H9 (cell line): ENCODE data around the gene TMEM59L. TPM values are rescaled to one million over a fixed set of nuclear protein-coding genes. Genes with fewer than 3 reads are reported as not detected.
A peak's percentile ranks its signal among the peaks of the same experiment; 100 is the strongest.

Experiments used
- DNase-seq: peaks from one replicate; pipeline ENCODE4 v3.0.0-alpha.2; 2017
- H2AFZ ChIP-seq: one replicate; pipeline ENCODE4 v1.6.1; 2013; ENCODE audit warnings: mild to moderate bottlenecking, low read length, control low read depth, moderate library complexity
- H2AK5ac ChIP-seq: 2 replicates; pipeline ENCODE4 v1.6.1; 2013; ENCODE audit warnings: low read length, control low read depth, mixed read lengths; ENCODE audit not compliant: insufficient read length
- H2BK120ac ChIP-seq: one replicate; pipeline ENCODE4 v1.6.1; 2013; ENCODE audit warnings: low read depth, mild to moderate bottlenecking, low read length, control low read depth, inconsistent platforms; ENCODE audit not compliant: poor library complexity, severe bottlenecking
- H2BK12ac ChIP-seq: 2 replicates; pipeline ENCODE4 v1.6.1; 2013; ENCODE audit warnings: low read length, control low read depth, mixed read lengths, low read depth; ENCODE audit not compliant: insufficient read length
- H2BK15ac ChIP-seq: 2 replicates; pipeline ENCODE4 v1.6.1; 2013; ENCODE audit warnings: low read depth, low read length, control low read depth
- H2BK20ac ChIP-seq: one replicate; pipeline ENCODE4 v1.6.1; 2013; ENCODE audit warnings: low read depth, mild to moderate bottlenecking, low read length, control low read depth, inconsistent platforms; ENCODE audit not compliant: poor library complexity, severe bottlenecking
- H2BK5ac ChIP-seq: 2 replicates; pipeline ENCODE4 v1.6.1; 2013; ENCODE audit warnings: low read length, control low read depth, mixed read lengths; ENCODE audit not compliant: insufficient read length
- H3K14ac ChIP-seq: 2 replicates; pipeline ENCODE4 v1.6.1; 2013; ENCODE audit warnings: low read length, control low read depth; ENCODE audit not compliant: insufficient read depth
- H3K18ac ChIP-seq: 2 replicates; pipeline ENCODE4 v1.6.1; 2013; ENCODE audit warnings: low read depth, mild to moderate bottlenecking, mixed read lengths, low read length, control low read depth; ENCODE audit not compliant: insufficient read length
- H3K23ac ChIP-seq: 2 replicates; pipeline ENCODE4 v1.6.1; 2013; ENCODE audit warnings: low read length, control low read depth, mixed read lengths, low read depth; ENCODE audit not compliant: insufficient read length
- H3K23me2 ChIP-seq: 2 replicates; pipeline ENCODE4 v1.6.1; 2013; ENCODE audit warnings: low read depth, mild to moderate bottlenecking, mixed read lengths, low read length, control low read depth; ENCODE audit not compliant: insufficient read length, poor library complexity, severe bottlenecking
- H3K27ac ChIP-seq: 2 replicates; pipeline ENCODE4 v1.5.1; 2013; ENCODE audit warnings: low read length, control low read depth, mixed read lengths, low read depth; ENCODE audit not compliant: insufficient read length
- H3K27me3 ChIP-seq: 2 replicates; pipeline ENCODE4 v1.6.1; 2013; ENCODE audit warnings: low read length, control low read depth, inconsistent platforms; ENCODE audit not compliant: insufficient read depth
- H3K4ac ChIP-seq: 2 replicates; pipeline ENCODE4 v1.6.1; 2013; ENCODE audit warnings: low read depth, mild to moderate bottlenecking, control low read depth, inconsistent platforms, low read length, moderate library complexity
- H3K4me1 ChIP-seq: 2 replicates; pipeline ENCODE4 v1.6.1; 2013; ENCODE audit warnings: low read length, control low read depth, inconsistent platforms; ENCODE audit not compliant: insufficient read depth
- H3K4me2 ChIP-seq: 2 replicates; pipeline ENCODE4 v1.6.1; 2013; ENCODE audit warnings: low read length, control low read depth, mixed read lengths; ENCODE audit not compliant: insufficient read length, insufficient read depth
- H3K56ac ChIP-seq: 2 replicates; pipeline ENCODE4 v1.6.1; 2013; ENCODE audit warnings: low read depth, mild to moderate bottlenecking, mixed read lengths, low read length, control low read depth; ENCODE audit not compliant: insufficient read length
- H3K79me1 ChIP-seq: 2 replicates; pipeline ENCODE4 v1.6.1; 2013; ENCODE audit warnings: low read depth, mild to moderate bottlenecking, moderate library complexity, low read length, control low read depth, inconsistent platforms; ENCODE audit not compliant: insufficient read depth, poor library complexity, severe bottlenecking
- H3K79me2 ChIP-seq: 2 replicates; pipeline ENCODE4 v1.6.1; 2013; ENCODE audit warnings: low read length, control low read depth, inconsistent platforms; ENCODE audit not compliant: insufficient read depth
- H3K9ac ChIP-seq: 2 replicates; pipeline ENCODE4 v1.6.1; 2013; ENCODE audit warnings: low read length, control low read depth, mixed read lengths; ENCODE audit not compliant: insufficient read length; ENCODE audit errors: extremely low read depth
- H3K9me3 ChIP-seq: one replicate; pipeline ENCODE4 v1.6.1; 2013; ENCODE audit warnings: low read depth, low read length, inconsistent platforms; ENCODE audit not compliant: control insufficient read depth
- H3T11ph ChIP-seq: one replicate; pipeline ENCODE4 v1.6.1; 2013; ENCODE audit warnings: mild to moderate bottlenecking, low read length, control low read depth, inconsistent platforms
- H4K20me1 ChIP-seq: one replicate; pipeline ENCODE4 v1.6.1; 2013; ENCODE audit not compliant: control insufficient read depth, insufficient read length, insufficient read depth
- H4K5ac ChIP-seq: 2 replicates; pipeline ENCODE4 v1.6.1; 2013; ENCODE audit warnings: low read depth, mild to moderate bottlenecking, mixed read lengths, low read length, control low read depth; ENCODE audit not compliant: insufficient read length
- H4K8ac ChIP-seq: replicated peaks from 2 replicates; pipeline ENCODE4 v1.6.1; 2013; ENCODE audit warnings: low read length, control low read depth, mixed read lengths, low read depth; ENCODE audit not compliant: insufficient read length
- H4K91ac ChIP-seq: 2 replicates; pipeline ENCODE4 v1.6.1; 2013; ENCODE audit warnings: low read depth, mild to moderate bottlenecking, moderate library complexity, mixed read lengths, low read length, control low read depth; ENCODE audit not compliant: insufficient read length
- H3K27ac Mint-ChIP-seq, 3 experiments: 2 replicates in 2 of 3; 3 replicates in 1 of 3; pipeline ENCODE4 v1.8.0; 2020 to 2021; ENCODE audit warnings: mixed read lengths in 3 of 3, mild to moderate bottlenecking in 1 of 3, moderate library complexity in 1 of 3
- H3K27me3 Mint-ChIP-seq: 2 replicates; pipeline ENCODE4 v1.8.0; 2021; ENCODE audit warnings: low read depth, mild to moderate bottlenecking, moderate library complexity, mixed read lengths
- H3K36me3 Mint-ChIP-seq, 3 experiments: 2 replicates in 2 of 3; 3 replicates in 1 of 3; pipeline ENCODE4 v1.8.0; 2020 to 2021; ENCODE audit warnings: low read depth in 3 of 3, mixed read lengths in 3 of 3; ENCODE audit not compliant: insufficient read depth in 1 of 3
- H3K4me1 Mint-ChIP-seq, 2 experiments: 2 replicates each; pipeline ENCODE4 v1.8.0; 2020; ENCODE audit warnings: mixed read lengths in 2 of 2
- H3K4me3 Mint-ChIP-seq, 2 experiments: 2 replicates in 1 of 2; 3 replicates in 1 of 2; pipeline ENCODE4 v1.8.0; 2020 to 2021; ENCODE audit warnings: mild to moderate bottlenecking in 2 of 2, mixed read lengths in 2 of 2, moderate library complexity in 1 of 2
- H3K9me3 Mint-ChIP-seq, 2 experiments: 2 replicates in 1 of 2; 3 replicates in 1 of 2; pipeline ENCODE4 v1.8.0; 2020; ENCODE audit warnings: mild to moderate bottlenecking in 2 of 2, mixed read lengths in 2 of 2, moderate library complexity in 1 of 2
- CTCF ChIP-seq: fragments of 200-600 bp; sonication (generic); conservative IDR thresholded peaks from 3 replicates; pipeline ENCODE4 v1.8.0; 2021; ENCODE audit warnings: antibody characterized with exemption, mild to moderate bottlenecking
- WGBS: extraction: QIAGEN DNeasy Blood & Tissue Kit; methylation state at CpG from one replicate; pipeline ENCODE4 v1.1.7; 2013; ENCODE audit warnings: missing lambda C conversion rate, low lambda C conversion rate, mixed read lengths; ENCODE audit not compliant: insufficient read length; ENCODE audit errors: extremely low coverage; 5-methylcytosine and 5-hydroxymethylcytosine counted together
- total RNA-seq: library from RNA; stranded (reverse); gene quantifications from 2 replicates; pipeline ENCODE4 v1.2.1, GENCODE V29; 2021

Gene TMEM59L
- total RNA-seq, 1 experiment from 2014 or later, result 12.0 TPM

- WGBS, result no CpG with 5 or more reads among the region's 20 CpGs
- no peak overlapping the region for H3K4me2 ChIP-seq
- H4K8ac ChIP-seq, result no peak overlapping the region
- no peaks in the 10 kb centered on the region for H3K4me1 ChIP-seq
- H4K91ac ChIP-seq, result no peak overlapping the region
- Mint-ChIP-seq H3K9me3 (no peaks in the 10 kb centered on the region; a peak in 1 of 5 replicates), H3K27ac (no peak overlapping the region; a peak in 1 of 7 replicates), H3K36me3 (peaks cover 0 to 4% (median 2%) of the 10 kb centered on the region in 3 experiments; a peak in 2 of 7 replicates), H3K4me3 (no peak overlapping the region; a peak in 1 of 5 replicates), H3K4me1 (peaks cover 19 to 24% of the 10 kb centered on the region in 2 experiments), H3K27me3 (peaks cover 1% of the 10 kb centered on the region)
- no peak overlapping the region for H3K56ac ChIP-seq
- no peak overlapping the region for H2AFZ ChIP-seq
- no peaks in the 10 kb centered on the region for H3K27me3 ChIP-seq
- TF ChIP-seq CTCF, result no peak
- H2BK5ac ChIP-seq, result no peak overlapping the region
- H3K14ac ChIP-seq, result 0 out of 2 replicates have a peak overlapping the region, but pooled peaks have one; percentile 21
- H4K5ac ChIP-seq, result no peak overlapping the region
- H2BK20ac ChIP-seq, result no peak overlapping the region
- no peak overlapping the region for H3K9ac ChIP-seq
- no peak overlapping the region for H2BK120ac ChIP-seq
- H3K4ac ChIP-seq, result no peak overlapping the region
- H2AK5ac ChIP-seq, result no peak overlapping the region
- H3K23me2 ChIP-seq, result no peaks in the 10 kb centered on the region
- H3K18ac ChIP-seq, result peak overlapping the region; percentile 2
- H3K79me1 ChIP-seq, result no peaks in the 10 kb centered on the region
- peak; percentile 52 for DNase-seq
- H2BK15ac ChIP-seq, result no peak overlapping the region
- H2BK12ac ChIP-seq, result no peak overlapping the region
- H3K27ac ChIP-seq, result no peak overlapping the region
- no peaks in the 10 kb centered on the region for H3K9me3 ChIP-seq
- no peaks in the 10 kb centered on the region for H4K20me1 ChIP-seq
- no peak overlapping the region for H3K23ac ChIP-seq
- no peak overlapping the region for H3T11ph ChIP-seq
- no peaks in the 10 kb centered on the region for H3K79me2 ChIP-seq
Observed at GRCh38 chr19:18657590-18658365, 45.1 kb downstream of the TMEM59L start.
